ENCODE measurements around the gene TNFRSF8.

Gene TNFRSF8

GRCh38 chr1:12083766-12084165, 20.7 kb downstream of the TNFRSF8 start:
- no peak overlapping the region for H3K4me2 ChIP-seq (ENCODE audit: low read depth, low read length, poor library complexity, severe bottlenecking)
- no peaks in the 10 kb centered on the region for H4K20me1 ChIP-seq (ENCODE audit: low read depth, low read length)
- no peaks in the 10 kb centered on the region for H3K36me3 ChIP-seq (ENCODE audit: low read length)
- no peak overlapping the region for H3K27ac ChIP-seq (ENCODE audit: low read depth, low read length)
- H3F3A ChIP-seq (ENCODE audit: insufficient read depth), result no peaks in the 10 kb centered on the region
- H3K9me2 ChIP-seq (replicated peaks; ENCODE audit: insufficient read depth, low read length), result no peaks in the 10 kb centered on the region
- H2AFZ ChIP-seq (ENCODE audit: low read depth, low read length, severe bottlenecking), result no peak overlapping the region
- no peaks in the 10 kb centered on the region for H3K9me3 ChIP-seq (ENCODE audit: insufficient read depth, low read length)
- H3K4me3 ChIP-seq (ENCODE audit: insufficient read depth, low read length, poor library complexity, severe bottlenecking), result no peak overlapping the region
- no peak for TF ChIP-seq CTCF (IDR thresholded peaks at IDR 0.05; ENCODE audit: insufficient read depth, low read length, poor library complexity, severe bottlenecking)
- no peak for TF ChIP-seq EZH2phosphoT487 (conservative IDR thresholded peaks at IDR 0.05; ENCODE audit: low read length)
- no peaks in the 10 kb centered on the region for H3K27me3 ChIP-seq (ENCODE audit: low read length)
- no peak overlapping the region for H3K9ac ChIP-seq (ENCODE audit: low read length)
- H3K79me2 ChIP-seq (ENCODE audit: insufficient read depth, low read length), result no peaks in the 10 kb centered on the region

- H3K27me3 ChIP-seq (ENCODE audit: low read length), result no peaks in the 10 kb centered on the region
- H2AFZ ChIP-seq (ENCODE audit: low read depth, low read length, severe bottlenecking), result no peak overlapping the region
- no peaks in the 10 kb centered on the region for H3K9me3 ChIP-seq (ENCODE audit: insufficient read depth, low read length)
- H3K9ac ChIP-seq (ENCODE audit: low read length), result no peak overlapping the region
- H3K36me3 ChIP-seq (ENCODE audit: low read length), result no peaks in the 10 kb centered on the region
- no peaks in the 10 kb centered on the region for H4K20me1 ChIP-seq (ENCODE audit: low read depth, low read length)
- no peaks in the 10 kb centered on the region for H3F3A ChIP-seq (ENCODE audit: insufficient read depth)
- TF ChIP-seq EZH2phosphoT487 (conservative IDR thresholded peaks at IDR 0.05; ENCODE audit: low read length) (no peak), CTCF (IDR thresholded peaks at IDR 0.05; ENCODE audit: insufficient read depth, low read length, poor library complexity, severe bottlenecking) (no peak)
- H3K4me3 ChIP-seq (ENCODE audit: insufficient read depth, low read length, poor library complexity, severe bottlenecking), result no peak overlapping the region
- no peaks in the 10 kb centered on the region for H3K79me2 ChIP-seq (ENCODE audit: insufficient read depth, low read length)
- H3K27ac ChIP-seq (ENCODE audit: low read depth, low read length), result no peak overlapping the region
- H3K4me2 ChIP-seq (ENCODE audit: low read depth, low read length, poor library complexity, severe bottlenecking), result no peak overlapping the region
- no peaks in the 10 kb centered on the region for H3K9me2 ChIP-seq (replicated peaks; ENCODE audit: insufficient read depth, low read length)
Measured at GRCh38 chr1:12085643-12086260, 22.6 kb downstream of the TNFRSF8 start.

- TF ChIP-seq EZH2phosphoT487 (conservative IDR thresholded peaks at IDR 0.05; ENCODE audit: low read length) (no peak), CTCF (IDR thresholded peaks at IDR 0.05; ENCODE audit: insufficient read depth, low read length, poor library complexity, severe bottlenecking) (no peak)
- H2AFZ ChIP-seq (ENCODE audit: low read depth, low read length, severe bottlenecking), result no peak overlapping the region
- H3K79me2 ChIP-seq (ENCODE audit: insufficient read depth, low read length), result no peaks in the 10 kb centered on the region
- H3K4me2 ChIP-seq (ENCODE audit: low read depth, low read length, poor library complexity, severe bottlenecking), result no peak overlapping the region
- no peaks in the 10 kb centered on the region for H3K9me3 ChIP-seq (ENCODE audit: insufficient read depth, low read length)
- H3K4me3 ChIP-seq (ENCODE audit: insufficient read depth, low read length, poor library complexity, severe bottlenecking), result no peak overlapping the region
- H3K36me3 ChIP-seq (ENCODE audit: low read length), result no peaks in the 10 kb centered on the region
- H3K9me2 ChIP-seq (replicated peaks; ENCODE audit: insufficient read depth, low read length), result no peaks in the 10 kb centered on the region
- no peaks in the 10 kb centered on the region for H4K20me1 ChIP-seq (ENCODE audit: low read depth, low read length)
- no peak overlapping the region for H3K9ac ChIP-seq (ENCODE audit: low read length)
- no peaks in the 10 kb centered on the region for H3K27me3 ChIP-seq (ENCODE audit: low read length)
- H3K27ac ChIP-seq (ENCODE audit: low read depth, low read length), result no peak overlapping the region
- H3F3A ChIP-seq (ENCODE audit: insufficient read depth), result no peaks in the 10 kb centered on the region
Measured at GRCh38 chr1:12087797-12088314, 24.8 kb downstream of the TNFRSF8 start.

Data from SU-DHL-6 (cell line).